Inflammatory macrophage (primary cell): Measurements from ENCODE around the gene AP1G1.
A peak's percentile ranks its signal among the peaks of the same experiment; 100 is the strongest.
"Not testable (repeated sequence)": the region's sequence is repeated elsewhere in the genome, so short reads cannot be mapped to it uniquely, and the experiment has no call there.

ENCODE experiments used
- DNase-seq, 2 donors: peaks; one replicate each; pipeline ENCODE4 v3.0.0-alpha.2; 2020 to 2022

AP1G1 gene

GRCh38 chr16:71807905-71808592, 585 bp downstream of the AP1G1 start:
- peak; percentile 21 to 62 for DNase-seq

GRCh38 chr16:71803305-71803690, 5.3 kb downstream of the AP1G1 start:
- DNase-seq, result no peak

- DNase-seq, result no peak
Observed at GRCh38 chr16:71796501-71797097, 12.0 kb downstream of the AP1G1 start.

GRCh38 chr16:71794943-71795342, 13.7 kb downstream of the AP1G1 start:
- no peak for DNase-seq

GRCh38 chr16:71794018-71794417, 14.6 kb downstream of the AP1G1 start:
- DNase-seq, result no peak

GRCh38 chr16:71792176-71792575, 16.5 kb downstream of the AP1G1 start:
- DNase-seq, result no peak

- DNase-seq, result not testable (repeated sequence)
Observed at GRCh38 chr16:71790329-71790728, 18.3 kb downstream of the AP1G1 start.

GRCh38 chr16:71789136-71789535, 19.5 kb downstream of the AP1G1 start:
- DNase-seq, result no peak

GRCh38 chr16:71788578-71788977, 20.1 kb downstream of the AP1G1 start:
- DNase-seq, result no peak

- not testable (repeated sequence) for DNase-seq
Observed at GRCh38 chr16:71785143-71785542, 23.5 kb downstream of the AP1G1 start.

- DNase-seq, result no peak
Observed at GRCh38 chr16:71784093-71784492, 24.5 kb downstream of the AP1G1 start.

- no peak for DNase-seq
Observed at GRCh38 chr16:71781741-71782140, 26.9 kb downstream of the AP1G1 start.

GRCh38 chr16:71780521-71781089, 28.0 kb downstream of the AP1G1 start:
- DNase-seq, result no peak

GRCh38 chr16:71778780-71779179, 29.9 kb downstream of the AP1G1 start:
- DNase-seq, result no peak

- no peak for DNase-seq
Observed at GRCh38 chr16:71777329-71777728, 31.3 kb downstream of the AP1G1 start.

GRCh38 chr16:71775949-71776348, 32.7 kb downstream of the AP1G1 start:
- DNase-seq, result no peak

- no peak for DNase-seq
Observed at GRCh38 chr16:71771571-71771970, 37.1 kb downstream of the AP1G1 start.

GRCh38 chr16:71769222-71769621, 39.4 kb downstream of the AP1G1 start:
- no peak for DNase-seq

- DNase-seq, result no peak
Observed at GRCh38 chr16:71767060-71767900, 41.4 kb downstream of the AP1G1 start.

GRCh38 chr16:71762186-71762585, 46.4 kb downstream of the AP1G1 start:
- no peak for DNase-seq

GRCh38 chr16:71761097-71761496, 47.5 kb downstream of the AP1G1 start:
- no peak for DNase-seq

GRCh38 chr16:71758293-71758760, 50.3 kb downstream of the AP1G1 start:
- no peak for DNase-seq

GRCh38 chr16:71754652-71755051, 54.0 kb downstream of the AP1G1 start:
- no peak for DNase-seq
